Right kidney (tissue), 1 donor: ENCODE data around the gene ZMPSTE24.

ENCODE experiments used
- DNase-seq: peaks from one replicate; pipeline ENCODE4 v3.0.0-alpha.2; 2016

Gene ZMPSTE24

GRCh38 chr1:40302475-40302874, 44.4 kb downstream of the ZMPSTE24 start:
- DNase-seq: no peak

- no peak for DNase-seq
Observed at GRCh38 chr1:40303051-40303771, 45.2 kb downstream of the ZMPSTE24 start.

- DNase-seq: no peak
Observed at GRCh38 chr1:40303790-40304189, 45.8 kb downstream of the ZMPSTE24 start.

- no peak for DNase-seq
Observed at GRCh38 chr1:40305451-40305850, 47.4 kb downstream of the ZMPSTE24 start.

- DNase-seq: no peak
Observed at GRCh38 chr1:40305871-40306270, 47.8 kb downstream of the ZMPSTE24 start.

DNA sequence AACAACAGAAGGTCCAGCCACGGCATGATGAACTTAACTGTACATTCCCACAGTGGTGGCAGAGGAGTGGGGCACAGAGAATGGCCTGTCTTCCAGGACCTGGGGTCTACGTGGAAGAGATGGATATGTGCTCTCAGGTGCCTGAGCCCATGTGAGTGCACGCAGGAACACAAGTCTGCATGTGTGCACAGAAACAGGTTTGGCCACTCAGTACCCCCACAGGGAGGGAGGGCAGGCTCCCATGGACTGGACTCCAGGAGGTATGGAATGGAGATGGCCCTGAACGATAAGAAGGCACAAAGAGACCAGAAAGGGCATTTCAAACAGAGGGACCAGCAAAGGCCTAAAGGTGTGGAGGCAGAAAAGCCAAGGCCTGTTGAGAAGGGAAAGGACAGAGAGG, 48.3 kb downstream of the ZMPSTE24 start:
- no peak for DNase-seq

DNA sequence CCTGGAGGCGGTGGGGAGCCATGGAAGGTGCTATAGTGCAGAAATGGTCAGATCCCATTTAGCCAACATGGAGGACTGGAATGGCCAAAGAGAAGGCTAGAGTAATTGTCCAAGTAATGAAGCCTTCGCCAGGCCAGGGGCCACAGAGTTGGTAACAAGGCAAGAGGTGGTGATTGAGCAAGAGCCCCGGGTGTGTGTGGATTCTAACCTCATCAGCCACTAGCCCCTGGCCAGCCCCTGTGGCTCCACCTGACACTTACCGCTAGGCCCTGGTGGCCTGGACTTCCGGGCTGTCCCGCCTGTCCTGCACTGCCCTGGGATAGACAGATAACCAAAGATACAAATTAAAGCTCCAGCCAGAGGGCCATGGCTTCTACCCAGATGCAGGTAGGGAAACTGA, 49.1 kb downstream of the ZMPSTE24 start:
- no peak for DNase-seq

GRCh38 chr1:40308036-40308727, 50.1 kb downstream of the ZMPSTE24 start:
- DNase-seq: no peak

GRCh38 chr1:40309374-40310128, 51.5 kb downstream of the ZMPSTE24 start:
- DNase-seq: no peak

GRCh38 chr1:40310129-40310461, 52.1 kb downstream of the ZMPSTE24 start:
- DNase-seq: no peak

GRCh38 chr1:40310983-40311642, 53.1 kb downstream of the ZMPSTE24 start:
- no peak for DNase-seq

DNA sequence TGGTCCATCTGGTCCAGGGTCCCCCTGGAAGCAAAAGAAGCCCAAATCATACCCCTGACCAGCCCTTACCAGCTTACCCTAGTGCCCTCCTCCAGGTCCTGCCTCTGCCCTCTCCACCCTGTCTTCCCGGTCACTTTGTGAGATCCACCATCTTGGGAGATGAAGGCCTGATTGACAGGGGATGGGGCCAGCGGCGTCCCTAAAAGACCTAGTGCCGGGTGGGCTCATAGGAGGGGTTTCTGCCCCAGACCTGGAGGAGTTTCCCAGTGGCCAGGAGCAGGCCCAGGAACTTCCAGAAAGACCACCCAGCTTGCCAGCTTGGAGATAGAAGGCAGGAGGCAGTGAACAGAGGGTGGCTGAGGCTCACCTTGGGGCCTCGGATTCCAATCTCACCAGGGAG, 53.7 kb downstream of the ZMPSTE24 start:
- no peak for DNase-seq

DNA sequence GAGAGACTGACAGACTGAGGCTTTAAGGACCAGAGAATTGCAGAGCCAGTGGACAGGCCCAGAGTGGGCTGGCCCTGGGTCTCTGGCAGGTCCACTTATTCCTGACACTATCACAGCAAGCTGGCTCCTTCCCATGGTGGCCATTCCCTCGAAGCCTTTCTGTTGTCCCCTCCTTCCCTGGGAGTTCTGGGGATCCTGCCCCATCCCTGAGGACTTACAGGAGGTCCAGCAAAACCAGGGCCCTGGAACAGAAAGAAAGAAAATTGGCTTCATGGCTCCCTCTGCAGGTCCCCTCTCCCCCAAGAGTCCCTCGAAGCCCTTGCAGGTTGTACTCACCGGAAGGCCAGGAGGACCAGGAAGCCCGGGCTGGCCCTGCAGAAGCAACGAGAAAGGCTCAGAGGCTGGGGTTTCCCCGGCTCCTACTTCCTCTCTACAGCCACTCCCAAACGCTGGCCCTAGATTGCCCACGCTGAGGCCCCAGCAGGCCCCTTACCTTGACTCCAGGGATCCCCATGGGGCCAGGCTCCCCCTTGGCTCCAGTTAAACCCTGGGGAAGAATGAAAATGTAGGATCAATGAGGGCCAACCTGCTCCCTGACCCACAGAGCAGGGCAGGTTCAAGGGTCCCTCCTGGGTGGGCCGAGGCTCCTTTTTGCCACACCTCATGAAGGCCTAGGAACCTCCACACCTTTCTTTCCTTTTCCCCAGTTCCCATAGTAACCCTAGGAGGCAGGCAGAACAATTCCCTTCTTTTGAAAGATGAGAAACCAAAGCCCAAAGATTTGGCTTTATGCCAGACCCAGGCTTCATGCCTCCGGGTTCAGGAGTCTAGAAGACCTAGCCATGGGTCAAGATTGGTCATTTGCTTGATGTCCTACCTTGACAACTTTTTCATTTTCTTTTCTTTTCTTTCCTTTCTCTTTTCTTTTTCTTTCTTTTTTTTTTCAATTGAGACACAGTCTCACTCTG, 54.5 kb downstream of the ZMPSTE24 start:
- DNase-seq: no peak

DNA sequence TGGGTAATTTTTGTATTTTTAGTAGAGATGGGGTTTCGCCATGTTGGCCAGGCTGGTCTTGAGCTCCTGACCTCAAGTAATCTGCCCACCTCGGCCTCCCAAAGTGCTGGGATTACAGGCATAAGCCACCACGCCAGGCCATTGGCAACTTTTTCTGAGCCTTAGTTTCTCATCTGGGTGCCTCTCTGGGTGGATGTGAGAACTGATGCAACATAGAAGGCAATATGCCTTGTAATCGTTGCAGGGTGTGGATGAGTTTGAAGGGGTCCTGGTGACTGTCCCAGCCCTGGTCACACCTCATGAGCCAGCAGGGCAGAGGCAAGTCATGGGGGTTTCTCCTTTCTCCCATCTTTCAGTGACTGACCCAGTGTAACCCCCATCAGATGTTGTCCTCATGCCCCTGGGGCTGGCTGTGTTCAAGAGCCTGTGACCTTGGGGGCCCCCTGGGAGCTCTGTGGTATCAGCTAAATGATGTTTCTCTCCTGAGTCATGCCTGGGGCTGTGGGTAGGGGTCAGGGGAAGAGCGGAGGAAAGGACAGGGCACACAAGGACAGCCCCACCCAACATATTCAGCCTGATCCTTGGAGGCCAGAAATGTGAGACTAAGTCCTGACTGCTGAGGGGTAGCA, 55.4 kb downstream of the ZMPSTE24 start:
- no peak for DNase-seq

DNA sequence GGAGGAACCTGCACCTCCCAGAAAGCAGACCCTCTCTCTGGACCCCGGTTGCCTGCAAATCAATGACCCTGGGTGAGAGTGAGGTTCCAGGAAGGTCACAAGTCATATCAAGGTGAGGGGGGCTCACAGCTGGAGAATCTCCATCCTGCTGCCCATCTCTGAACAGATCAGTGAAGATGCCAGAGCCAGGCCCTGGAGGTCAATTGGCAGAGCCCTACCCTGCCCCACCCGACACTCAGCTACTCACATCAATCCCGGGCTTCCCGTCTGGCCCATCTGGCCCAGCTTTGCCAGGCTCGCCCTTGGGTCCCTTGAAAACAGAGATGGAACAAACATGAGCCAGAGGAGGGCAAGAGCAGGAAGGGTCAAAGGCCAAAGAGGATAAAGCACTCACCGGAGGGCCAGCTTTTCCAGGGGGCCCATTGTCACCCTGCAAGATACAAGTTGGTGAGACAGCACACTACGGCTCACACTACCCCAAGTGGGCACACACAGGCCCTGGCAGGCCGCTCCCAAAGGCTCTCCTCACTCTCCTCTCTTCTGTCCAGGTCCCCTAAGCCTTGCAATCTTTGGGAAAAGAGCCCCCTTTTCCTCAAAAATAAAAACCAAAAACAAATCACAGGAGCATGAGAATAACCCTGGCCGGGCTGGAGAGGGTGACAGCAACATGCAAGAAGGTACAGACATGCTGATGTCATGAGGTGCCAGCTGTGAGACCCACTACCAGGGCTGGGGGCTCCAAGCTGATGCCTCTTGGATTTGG, 56.1 kb downstream of the ZMPSTE24 start:
- DNase-seq: no peak

- peak; percentile 17 for DNase-seq
Observed at GRCh38 chr1:40314721-40315238, 56.7 kb downstream of the ZMPSTE24 start.

DNA sequence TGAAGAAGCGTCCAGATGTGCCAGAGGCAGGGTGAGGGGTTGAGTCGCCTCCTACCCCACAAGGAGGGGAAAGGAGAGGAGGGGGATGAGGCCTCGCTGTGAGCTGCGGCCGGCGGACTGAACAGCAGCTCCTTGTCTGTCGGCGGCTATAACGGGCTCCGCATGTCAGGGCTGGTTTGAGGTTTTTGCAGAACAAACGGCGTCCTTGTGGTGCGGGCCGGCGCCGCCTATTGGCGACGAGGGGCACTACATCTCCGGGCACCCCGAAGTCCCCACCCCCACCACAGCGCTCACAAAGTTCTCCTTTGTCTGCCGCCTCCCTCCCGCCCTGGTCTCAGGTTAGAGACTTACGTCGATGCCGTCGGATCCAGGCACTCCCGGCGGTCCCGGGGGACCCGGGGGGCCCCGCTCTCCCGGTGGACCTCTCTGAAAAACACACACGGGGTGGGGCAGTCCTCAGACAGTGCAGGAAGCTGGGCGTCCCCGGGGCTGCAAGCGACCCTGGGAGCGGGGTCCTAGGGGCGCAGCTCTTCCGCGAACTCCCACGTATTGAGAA, 57.3 kb downstream of the ZMPSTE24 start:
- peak; percentile 86 for DNase-seq

GRCh38 chr1:40315795-40316594, 58.0 kb downstream of the ZMPSTE24 start:
- peak; percentile 88 for DNase-seq
